Activated T-cell treated with anti-CD3 and anti-CD28 coated beads for 1 hour (primary cell): ENCODE measurements around the gene PGM1.
"Not testable (repeated sequence)": the region's sequence is repeated elsewhere in the genome, so short reads cannot be mapped to it uniquely, and the experiment has no call there.

Experiments
- DNase-seq: peaks from one replicate; pipeline ENCODE4 v3.0.0-alpha.2; 2020; ENCODE audit warnings: low read depth

Gene PGM1

DNA sequence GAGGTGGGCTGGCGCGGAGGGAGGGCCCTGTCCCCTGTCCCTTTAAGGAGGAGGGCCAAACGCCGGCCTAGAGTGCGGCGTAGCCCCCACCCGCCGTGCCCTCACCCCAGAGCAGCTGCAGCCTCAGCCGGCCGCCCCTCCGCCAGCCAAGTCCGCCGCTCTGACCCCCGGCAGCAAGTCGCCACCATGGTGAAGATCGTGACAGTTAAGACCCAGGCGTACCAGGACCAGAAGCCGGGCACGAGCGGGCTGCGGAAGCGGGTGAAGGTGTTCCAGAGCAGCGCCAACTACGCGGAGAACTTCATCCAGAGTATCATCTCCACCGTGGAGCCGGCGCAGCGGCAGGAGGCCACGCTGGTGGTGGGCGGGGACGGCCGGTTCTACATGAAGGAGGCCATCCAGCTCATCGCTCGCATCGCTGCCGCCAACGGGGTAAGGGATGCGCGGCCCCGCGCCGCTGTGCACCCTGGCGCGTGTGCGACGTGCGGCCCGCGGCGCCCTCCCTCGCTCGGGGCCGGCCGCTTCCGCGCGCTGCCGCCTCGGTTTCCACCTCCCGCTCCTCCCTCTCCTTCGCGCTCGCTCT lies at the start of gene PGM1:
TSS of gene PGM1 (plus strand) at position 109 of the 583 bp plus-strand sequence. CDS start at position 187, 78 bp downstream.
- peak; percentile 66 for DNase-seq

- DNase-seq: no peak
Observed at GRCh38 chr1:63545780-63546179, 47.4 kb upstream of the PGM1 start.

DNA sequence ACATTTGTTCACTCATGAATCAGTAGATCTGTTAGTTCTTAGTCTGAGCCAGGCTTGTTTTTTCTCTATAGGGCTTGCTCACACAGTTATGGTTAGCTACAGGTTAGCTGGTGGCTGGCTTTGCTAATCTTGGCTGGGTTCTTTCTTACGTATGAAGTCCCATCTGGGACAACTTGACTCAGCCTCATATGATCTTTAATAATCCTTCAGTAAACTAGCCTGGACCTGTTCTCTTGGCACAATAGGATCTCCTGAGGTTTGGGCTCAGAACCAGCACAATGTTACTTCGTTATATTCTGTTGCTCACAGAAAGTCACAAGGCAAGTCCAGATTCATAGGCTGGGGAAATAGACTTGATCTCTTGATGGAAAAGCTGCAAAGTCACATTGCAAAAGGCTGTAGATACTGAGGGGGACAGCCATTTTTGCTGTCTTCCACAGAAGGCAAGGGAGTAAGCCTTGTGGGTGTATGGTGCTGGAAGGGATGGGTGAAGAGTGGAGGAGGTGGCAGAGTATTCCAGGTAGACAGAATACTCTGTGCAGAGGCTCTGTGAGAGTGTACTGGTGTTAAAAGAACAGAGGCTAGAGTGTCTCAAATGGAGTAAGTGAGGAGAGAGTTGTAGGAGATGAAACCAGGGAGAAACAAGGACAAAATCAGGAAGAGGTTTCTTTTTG lies 45.5 kb upstream of the PGM1 start:
- DNase-seq: no peak

DNA sequence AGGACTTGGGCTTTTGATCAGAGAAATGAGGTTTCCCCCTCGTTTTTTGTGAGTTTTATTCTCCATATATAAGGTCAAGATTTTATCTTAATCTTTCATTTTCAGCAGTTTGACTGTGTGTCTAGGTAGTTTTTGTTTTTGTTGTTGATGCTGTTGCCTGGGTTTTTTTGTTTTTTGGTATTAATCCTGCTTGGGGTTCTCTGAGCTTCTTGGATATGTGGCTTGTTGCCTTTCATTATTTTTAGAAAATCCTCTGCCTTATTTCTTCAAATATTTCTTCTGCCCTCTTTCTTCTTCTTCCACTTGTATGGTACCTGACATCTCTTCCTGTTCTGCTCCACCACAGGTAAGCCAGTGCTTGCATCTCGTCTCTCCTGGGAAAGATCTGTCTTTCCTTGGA lies 44.9 kb upstream of the PGM1 start:
- no peak for DNase-seq

- DNase-seq: no peak
Observed at GRCh38 chr1:63548877-63549276, 44.3 kb upstream of the PGM1 start.

DNA sequence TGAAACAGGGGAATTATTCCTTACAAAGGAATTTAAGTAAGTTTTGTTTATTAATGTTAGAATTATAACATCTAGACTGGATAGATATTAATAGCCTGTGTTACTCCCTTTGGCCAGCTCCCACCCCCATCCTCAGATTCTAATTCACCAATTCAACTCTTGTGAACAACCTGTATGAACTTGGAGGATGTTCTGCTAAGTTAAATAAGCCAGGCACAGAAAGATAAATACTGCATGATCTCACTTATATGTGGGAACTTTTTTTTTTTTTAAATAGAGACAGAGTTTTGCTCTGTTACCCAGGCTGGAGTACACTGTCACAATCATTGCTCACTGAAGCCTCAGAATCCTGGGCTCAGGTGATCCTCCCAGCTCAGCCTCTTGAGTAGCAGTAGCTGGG lies 37.7 kb upstream of the PGM1 start:
- no peak for DNase-seq

DNA sequence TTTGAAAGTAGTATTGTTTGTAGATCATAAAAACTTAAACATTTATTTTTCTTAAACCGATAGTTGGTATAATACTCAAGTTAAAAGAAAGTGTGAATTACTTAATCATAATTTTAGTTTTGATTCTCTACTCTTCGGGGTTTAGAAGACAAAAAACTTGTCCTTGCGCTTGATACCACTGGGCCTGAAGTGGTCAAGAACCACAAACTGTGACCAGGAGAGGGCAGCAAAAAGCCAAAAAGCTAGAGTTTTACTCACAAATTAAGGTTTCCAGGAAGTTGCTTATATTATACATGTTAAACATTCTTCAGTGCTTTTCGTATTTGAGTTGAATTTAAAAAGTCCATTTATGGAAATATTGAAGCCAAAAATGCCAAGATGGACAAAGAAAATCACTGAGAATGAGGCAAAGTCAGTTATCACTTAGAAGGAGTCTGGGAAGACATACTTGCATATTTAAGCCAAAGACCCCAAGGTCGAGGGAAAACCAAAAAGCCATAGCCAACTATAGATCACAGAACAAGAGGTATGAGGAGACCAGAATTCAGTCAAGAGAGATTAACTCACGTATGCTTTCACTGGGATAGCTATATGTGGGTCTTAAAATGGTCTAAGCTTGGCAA lies 35.7 kb upstream of the PGM1 start:
- no peak for DNase-seq

DNA sequence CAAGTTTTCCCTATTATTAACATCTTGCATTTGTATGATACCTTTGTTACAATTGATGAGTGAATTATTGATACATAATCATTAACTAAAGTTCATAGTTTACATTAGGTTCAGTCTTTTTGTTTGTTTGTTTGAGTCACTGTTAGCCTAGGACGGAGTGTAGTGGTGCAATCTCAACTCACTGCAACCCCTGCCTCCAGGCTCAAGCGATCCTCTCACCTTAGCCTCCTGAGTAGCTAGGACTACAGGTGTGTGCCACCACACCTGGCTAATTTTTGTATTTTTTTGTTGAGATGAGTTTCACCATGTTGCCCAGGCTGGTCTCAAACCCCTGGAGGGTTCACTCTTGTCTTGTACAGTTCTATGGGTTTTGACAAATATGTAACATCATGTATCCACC lies 33.9 kb upstream of the PGM1 start:
- no peak for DNase-seq

- DNase-seq: no peak
Observed at GRCh38 chr1:63563745-63564144, 29.5 kb upstream of the PGM1 start.

DNA sequence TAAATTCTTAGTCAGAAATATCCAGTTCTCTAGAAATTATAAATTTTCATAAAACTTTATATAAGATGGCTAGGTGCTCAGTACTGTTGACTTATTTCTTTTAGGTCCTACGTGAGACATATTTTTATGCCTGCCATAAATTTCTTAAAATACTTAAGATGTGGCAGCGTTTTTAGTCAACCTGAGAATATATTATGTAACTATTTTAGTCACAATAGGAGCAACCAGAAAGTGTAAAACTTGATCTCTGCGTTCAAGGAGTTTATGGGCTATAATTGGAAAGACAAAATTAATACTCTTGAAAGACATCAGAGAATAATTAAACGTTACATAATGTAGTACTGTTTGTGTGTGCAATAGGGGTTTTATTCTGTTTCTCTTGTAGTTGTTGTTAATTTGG lies 24.1 kb upstream of the PGM1 start:
- DNase-seq: no peak

DNA sequence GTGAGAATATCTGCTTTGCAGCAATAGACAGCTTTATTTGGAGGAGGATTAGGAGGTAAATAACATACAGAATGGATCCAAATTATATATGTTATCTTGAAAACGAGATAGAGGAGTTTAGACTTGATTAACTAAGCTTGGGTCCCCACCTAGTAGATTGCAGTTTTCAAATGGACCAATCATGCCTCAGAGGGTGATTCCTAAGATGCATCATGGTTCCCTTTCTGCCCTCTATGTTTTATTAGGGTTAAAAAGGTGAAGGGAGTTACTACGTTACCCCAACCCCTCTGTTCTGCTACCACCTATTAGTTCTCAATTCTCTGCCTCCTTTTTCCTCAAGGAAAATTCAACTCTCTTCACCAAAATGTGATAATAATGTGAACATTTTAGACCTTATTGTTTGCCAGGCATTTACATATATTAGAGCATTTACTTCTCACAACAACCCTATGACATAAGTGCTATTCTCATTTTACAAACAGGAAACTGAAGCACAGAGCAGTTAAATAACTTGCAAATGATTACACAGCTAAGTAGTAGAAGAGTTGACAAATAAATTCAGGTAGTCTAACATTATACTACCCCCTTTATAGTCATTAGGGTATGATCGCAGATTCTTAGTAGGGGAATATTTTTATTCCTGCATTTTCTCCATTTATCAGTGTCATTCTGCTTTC lies 23.4 kb upstream of the PGM1 start:
- no peak for DNase-seq

GRCh38 chr1:63572686-63573085 lies 20.5 kb upstream of the PGM1 start:
- not testable (repeated sequence) for DNase-seq

GRCh38 chr1:63574203-63574796 lies 18.9 kb upstream of the PGM1 start:
- not testable (repeated sequence) for DNase-seq

DNA sequence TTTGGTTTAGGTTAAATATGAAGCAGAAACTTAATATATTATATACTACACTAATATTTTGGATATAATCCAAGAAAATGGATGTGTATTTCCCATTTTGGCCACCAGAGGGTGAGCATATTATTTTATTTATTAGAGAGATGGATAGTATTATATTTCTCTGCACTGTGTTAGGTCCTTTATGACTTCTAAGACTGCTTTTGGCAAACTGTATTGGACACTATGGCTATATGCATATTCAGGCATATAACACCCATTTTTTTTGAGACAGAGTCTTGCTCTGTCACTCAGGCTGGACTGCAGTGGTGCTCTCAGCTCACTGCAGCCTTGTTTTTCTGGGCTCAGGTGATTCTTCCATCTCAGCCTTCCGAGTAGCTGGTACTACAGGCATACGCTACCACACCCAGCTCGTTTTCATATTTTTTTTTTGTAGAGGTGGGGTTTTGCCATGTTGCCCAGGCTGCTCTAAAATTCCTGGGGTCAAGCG lies 17.8 kb upstream of the PGM1 start:
- no peak for DNase-seq

DNA sequence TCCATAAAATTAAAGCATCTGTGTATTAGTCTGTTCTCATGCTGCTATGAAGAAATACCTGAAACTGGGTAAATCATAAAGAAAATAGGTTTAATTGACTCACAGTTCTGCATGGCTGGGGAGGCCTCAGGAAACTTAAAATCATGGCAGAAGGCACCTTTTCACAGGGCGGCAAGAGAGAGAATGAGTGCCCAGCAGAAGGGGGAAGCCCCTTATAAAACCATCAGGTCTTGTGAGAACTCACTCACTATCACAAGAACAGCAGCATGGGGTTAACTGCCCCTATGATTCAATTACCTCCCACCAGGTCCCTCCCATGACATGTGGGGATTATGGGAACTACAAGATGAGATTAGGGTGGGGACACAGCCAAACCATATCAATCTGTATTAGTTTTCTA lies 6.9 kb upstream of the PGM1 start:
- DNase-seq: not testable (repeated sequence)

DNA sequence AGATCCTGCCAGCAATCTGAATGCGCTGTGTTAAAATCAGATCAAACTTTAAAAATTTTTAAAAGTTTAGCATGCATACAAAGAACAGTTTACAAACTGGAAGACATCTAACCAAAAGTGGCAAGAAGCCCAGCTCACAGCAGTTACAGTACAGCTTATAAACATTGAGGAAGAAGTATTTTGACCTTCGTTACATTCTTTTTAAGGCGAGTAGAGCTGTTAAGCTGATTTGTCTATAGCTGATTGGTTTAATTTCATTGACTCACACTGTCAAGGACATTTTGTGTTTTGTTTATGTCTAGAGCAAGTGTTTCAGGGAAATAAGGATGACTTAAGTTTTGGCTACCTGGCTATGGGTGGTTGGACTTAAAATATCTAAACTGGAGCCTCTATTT lies 3.0 kb upstream of the PGM1 start:
- DNase-seq: no peak

GRCh38 chr1:63592536-63593302 lies 492 bp upstream of the PGM1 start:
- DNase-seq: no peak

DNA sequence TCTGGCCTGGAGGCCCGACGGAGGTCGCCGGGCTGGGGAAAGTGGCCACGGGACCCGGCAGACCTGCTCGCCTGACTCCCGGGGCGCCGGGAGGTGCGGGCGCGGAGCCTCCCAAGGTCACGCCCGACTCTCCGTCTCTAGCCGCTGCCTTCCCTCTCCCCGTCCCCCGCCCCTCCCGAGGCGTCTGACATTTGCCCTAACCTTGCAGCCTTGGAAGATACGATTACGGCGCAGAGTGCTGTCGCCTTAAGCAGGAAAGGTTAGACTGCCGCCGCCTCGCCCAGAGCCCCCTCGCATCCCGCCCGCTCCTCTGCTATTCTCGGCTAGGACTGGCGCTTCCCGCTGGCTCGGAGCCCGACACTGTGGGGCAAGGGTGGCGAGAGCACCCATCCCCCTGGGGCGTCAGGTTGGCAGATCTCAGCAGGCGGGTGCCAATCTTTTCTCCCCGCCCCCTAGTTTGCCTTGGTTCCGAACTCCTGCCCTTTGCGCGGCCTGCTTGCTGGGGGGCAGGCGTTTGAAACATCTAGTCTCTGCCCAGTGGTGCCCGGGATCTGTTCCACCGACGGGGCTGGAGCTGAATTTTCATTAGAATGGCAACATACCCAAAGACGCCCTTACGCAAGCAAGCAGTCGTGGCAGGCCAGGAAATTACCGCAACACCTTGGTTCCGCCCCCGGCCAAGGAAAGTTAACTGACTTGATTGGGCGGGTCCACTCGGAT lies 835 bp downstream of the PGM1 start:
- DNase-seq: peak; percentile 58

GRCh38 chr1:63595435-63595834 lies 2.2 kb downstream of the PGM1 start:
- no peak for DNase-seq

DNA sequence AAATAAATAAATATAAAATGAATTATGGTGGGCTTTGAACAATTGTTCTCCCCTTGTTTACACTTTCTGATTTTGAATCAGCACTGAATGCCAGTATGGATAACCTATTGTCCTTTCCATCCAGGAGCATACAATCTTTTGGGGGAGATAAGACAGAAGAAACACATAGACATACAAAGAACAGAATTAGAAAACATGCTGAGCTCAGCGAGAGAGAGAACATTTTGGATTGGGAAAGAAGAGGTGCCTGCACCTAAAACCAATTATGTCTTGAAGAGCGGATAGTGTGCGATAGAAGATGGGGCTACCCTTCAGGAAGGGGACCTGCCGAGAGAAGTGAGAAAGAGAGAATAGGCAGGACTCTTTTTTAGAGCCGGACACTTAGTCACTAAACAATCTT lies 6.6 kb downstream of the PGM1 start:
- no peak for DNase-seq

DNA sequence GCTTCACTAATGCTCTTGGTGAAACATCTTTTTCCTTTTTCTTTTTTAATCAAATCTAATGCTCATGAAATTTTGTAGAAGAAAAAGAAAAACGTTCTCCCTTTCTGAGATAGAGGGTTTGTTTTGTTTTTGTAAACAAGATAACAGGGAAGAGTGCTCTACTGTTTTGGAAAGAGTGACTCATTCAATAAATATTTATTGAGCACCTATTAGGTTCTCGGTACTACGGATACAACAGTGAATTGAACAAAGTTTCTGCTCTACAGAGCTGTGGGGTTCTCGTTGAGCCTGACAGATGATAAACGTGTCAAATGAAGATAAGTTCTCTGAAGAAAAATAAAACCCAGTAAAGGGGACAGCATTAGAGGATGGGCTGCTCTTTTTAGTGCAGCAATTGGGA lies 7.0 kb downstream of the PGM1 start:
- no peak for DNase-seq
